Activated CD8-positive, alpha-beta memory T cell treated with anti-CD3 and anti-CD28 coated beads for 36 hours (primary cell): ENCODE data around the gene SDK1. TPM values are rescaled to one million over a fixed set of nuclear protein-coding genes. Genes with fewer than 3 reads are reported as not detected.
"Not testable (repeated sequence)": the region's sequence is repeated elsewhere in the genome, so short reads cannot be mapped to it uniquely, and the experiment has no call there.

Source experiments
- CTCF ChIA-PET: fragments of 350-600 bp; sonication (Branson Sonifier 250); formaldehyde crosslinking; loops from one replicate; lab custom pipeline; 2021; ENCODE audit warnings: antibody characterized with exemption; lab: Charles Lee
- POLR2A ChIA-PET: fragments of 350-600 bp; sonication (Branson Sonifier 250); formaldehyde crosslinking; loops from one replicate; lab custom pipeline; 2021; ENCODE audit warnings: antibody characterized with exemption; lab: Charles Lee
- total RNA-seq, 2 experiments: library from RNA; stranded (reverse); gene quantifications; one replicate each; pipeline ENCODE4 v1.2.3, GENCODE V29; 2021

Gene SDK1
- total RNA-seq, 2 experiments from 2014 or later = 0.15 to 0.50 TPM

- POLR2A ChIA-PET = no interaction called here
- CTCF ChIA-PET = no interaction called here
These were observed 648.2 kb downstream of the SDK1 start for GRCh38 chr7:3949242-3949640.

- POLR2A ChIA-PET = no interaction called here
These were observed 649.2 kb downstream of the SDK1 start for GRCh38 chr7:3950249-3950648.

GRCh38 chr7:3951316-3952055 lies 650.4 kb downstream of the SDK1 start:
- CTCF ChIA-PET = no interaction called here
- POLR2A ChIA-PET = no interaction called here

More at GRCh38 chr7:3950249-3950648, 649.2 kb downstream of the SDK1 start:
- CTCF ChIA-PET = no interaction called here

GRCh38 chr7:3953133-3953532 lies 652.1 kb downstream of the SDK1 start:
- POLR2A ChIA-PET = no interaction called here
- CTCF ChIA-PET = no interaction called here

GRCh38 chr7:3953946-3954345 lies 652.9 kb downstream of the SDK1 start:
- POLR2A ChIA-PET = no interaction called here
- CTCF ChIA-PET = no interaction called here

- ChIA-PET POLR2A (no interaction called here), CTCF (no interaction called here)
These were observed 654.0 kb downstream of the SDK1 start for GRCh38 chr7:3955026-3955425.

GRCh38 chr7:3955751-3956696 lies 655.0 kb downstream of the SDK1 start:
- CTCF ChIA-PET = no interaction called here
- POLR2A ChIA-PET = no interaction called here

GRCh38 chr7:3956949-3957348 lies 655.9 kb downstream of the SDK1 start:
- ChIA-PET CTCF (no interaction called here), POLR2A (no interaction called here)

GRCh38 chr7:3957472-3958108 lies 656.5 kb downstream of the SDK1 start:
- POLR2A ChIA-PET = no interaction called here
- CTCF ChIA-PET = no interaction called here

GRCh38 chr7:3958109-3958483 lies 657.0 kb downstream of the SDK1 start:
- POLR2A ChIA-PET = no interaction called here
- CTCF ChIA-PET = no interaction called here

GRCh38 chr7:3959364-3959763 lies 658.3 kb downstream of the SDK1 start:
- CTCF ChIA-PET = no interaction called here

GRCh38 chr7:3960050-3960763 lies 659.2 kb downstream of the SDK1 start:
- POLR2A ChIA-PET = no interaction called here
- CTCF ChIA-PET = no interaction called here

More at GRCh38 chr7:3959364-3959763, 658.3 kb downstream of the SDK1 start:
- POLR2A ChIA-PET = no interaction called here

- POLR2A ChIA-PET = no interaction called here
- CTCF ChIA-PET = no interaction called here
These were observed 659.9 kb downstream of the SDK1 start for GRCh38 chr7:3960942-3961341.

- ChIA-PET CTCF (no interaction called here), POLR2A (interaction anchor here (0.6 kb wide), 1 partner anchor 222 kb away, joined by 6 read pairs; no protein-coding TSS in a partner anchor)
These were observed 660.9 kb downstream of the SDK1 start for GRCh38 chr7:3961857-3962503.

- POLR2A ChIA-PET, CTCF ChIA-PET: not testable (repeated sequence)
These were observed 662.7 kb downstream of the SDK1 start for GRCh38 chr7:3963768-3964167.

- CTCF ChIA-PET = no interaction called here
- POLR2A ChIA-PET = no interaction called here
These were observed 664.0 kb downstream of the SDK1 start for GRCh38 chr7:3964980-3965606.

- POLR2A ChIA-PET = no interaction called here
- CTCF ChIA-PET = no interaction called here
These were observed 664.8 kb downstream of the SDK1 start for GRCh38 chr7:3965794-3966395.

GRCh38 chr7:3968234-3968633 lies 667.2 kb downstream of the SDK1 start:
- POLR2A ChIA-PET = no interaction called here
- CTCF ChIA-PET = no interaction called here
